Measurements from ENCODE around the gene ARPP21. TPM values are rescaled to one million over a fixed set of nuclear protein-coding genes. Genes with fewer than 3 reads are reported as not detected.

Gene ARPP21
- total RNA-seq, 1 experiment from 2014 or later, result not detected

DNA sequence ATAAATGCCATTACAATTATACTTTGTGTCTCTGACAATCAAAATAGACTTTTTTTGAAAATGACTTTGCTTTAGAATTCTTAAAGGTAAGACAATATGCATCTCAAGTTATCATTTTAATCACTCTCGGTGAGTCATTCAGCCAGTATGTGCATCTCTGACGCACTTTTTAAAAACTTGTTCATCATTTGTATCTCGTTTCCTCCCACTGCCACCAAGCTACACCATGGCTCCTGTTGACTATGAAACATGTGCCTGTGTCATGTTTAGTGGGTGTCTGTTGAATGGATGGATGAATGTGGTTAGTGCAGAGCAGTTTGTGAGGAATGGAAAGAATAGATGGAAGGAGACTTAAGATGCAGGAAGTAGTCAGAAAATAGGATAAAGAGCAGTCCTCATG is 68.6 kb downstream of the ARPP21 start:
- H3K27ac Mint-ChIP-seq, result no peak overlapping the region
- TF ChIP-seq EMX1 (CRISPR knock-in tag; IDR thresholded peaks at IDR 0.05) (no peak), JUN (CRISPR knock-in tag; IDR thresholded peaks at IDR 0.05) (no peak), TP53 (CRISPR knock-in tag; IDR thresholded peaks at IDR 0.05) (no peak), ELF4 (CRISPR knock-in tag; IDR thresholded peaks at IDR 0.05; ENCODE audit: low read depth) (no peak), ZNF416 (CRISPR knock-in tag; IDR thresholded peaks at IDR 0.05) (no peak), ZNF317 (CRISPR knock-in tag; IDR thresholded peaks at IDR 0.05; ENCODE audit: borderline replicate concordance, low read depth) (no peak), ZNF219 (CRISPR knock-in tag; IDR thresholded peaks at IDR 0.05; ENCODE audit: borderline replicate concordance) (no peak), ZNF281 (CRISPR knock-in tag; IDR thresholded peaks at IDR 0.05) (no peak), ZNF396 (CRISPR knock-in tag; IDR thresholded peaks at IDR 0.05; ENCODE audit: borderline replicate concordance) (no peak), RELA (CRISPR knock-in tag; IDR thresholded peaks at IDR 0.05; ENCODE audit: borderline replicate concordance) (no peak), USF1 (CRISPR knock-in tag; IDR thresholded peaks at IDR 0.05) (no peak), PRDM15 (CRISPR knock-in tag; IDR thresholded peaks at IDR 0.05) (no peak)
- TF ChIP-seq, protein P1, sequence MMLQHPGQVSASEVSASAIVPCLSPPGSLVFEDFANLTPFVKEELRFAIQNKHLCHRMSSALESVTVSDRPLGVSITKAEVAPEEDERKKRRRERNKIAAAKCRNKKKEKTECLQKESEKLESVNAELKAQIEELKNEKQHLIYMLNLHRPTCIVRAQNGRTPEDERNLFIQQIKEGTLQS (CRISPR knock-in tag; conservative IDR thresholded peaks at IDR 0.05), result no peak
- no peaks in the 10 kb centered on the region for H3K9me3 Mint-ChIP-seq
- ChIA-PET POLR2A (no interaction called here), CTCF (no interaction called here)
- H3K36me3 Mint-ChIP-seq, result no peaks in the 10 kb centered on the region
- no peak for DNase-seq (ENCODE audit: low spot score)
- 0 out of 2 replicates have a peak, but pooled peaks cover 3% of the 10 kb centered on the region for H3K4me1 Mint-ChIP-seq
- H3K27me3 Mint-ChIP-seq (ENCODE audit: low read depth), result no peaks in the 10 kb centered on the region
- ATAC-seq, result no peak
- H3K4me3 Mint-ChIP-seq, result no peak overlapping the region

DNA sequence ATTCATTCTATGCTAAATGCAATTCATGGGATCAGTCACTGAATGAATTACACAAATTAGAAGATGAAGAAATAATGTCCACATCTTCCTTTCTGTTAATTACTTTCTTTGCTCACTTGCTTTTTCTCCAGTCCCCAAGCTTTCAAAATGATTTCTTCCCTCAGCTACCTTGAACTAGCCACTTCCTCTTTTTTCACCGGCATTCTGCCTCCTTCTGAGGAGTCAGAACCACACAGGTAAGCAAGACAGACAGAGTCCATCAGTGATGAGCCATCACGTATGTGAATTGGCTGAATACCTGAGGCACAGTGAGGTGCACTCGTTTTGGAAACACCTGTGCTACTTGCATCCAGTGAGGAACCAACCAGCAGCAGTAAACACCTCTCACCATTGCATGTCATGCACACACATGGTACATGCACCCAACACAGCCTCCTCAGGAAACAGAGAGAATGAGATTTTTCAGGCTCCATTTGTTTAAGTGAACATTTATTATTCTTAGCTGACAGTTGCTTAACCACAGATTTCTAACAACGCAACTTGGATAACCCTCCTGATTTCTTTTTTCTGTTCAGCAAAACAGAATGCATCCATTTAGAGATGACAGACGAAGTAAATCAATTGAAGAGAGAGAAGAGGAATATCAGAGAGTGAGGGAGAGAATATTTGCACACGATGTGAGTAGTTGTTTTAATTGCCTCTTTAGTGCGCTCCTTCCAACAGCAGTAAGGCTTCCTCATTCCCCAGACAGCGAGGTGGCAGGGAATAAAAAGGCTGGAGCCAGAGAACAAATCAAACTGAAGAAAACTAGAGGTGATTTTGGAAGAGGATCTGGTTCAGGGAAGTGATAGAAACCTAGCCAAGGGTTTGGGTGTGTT is 69.3 kb downstream of the ARPP21 start:
- ChIA-PET POLR2A (no interaction called here), CTCF (no interaction called here)
- H3K27me3 Mint-ChIP-seq (ENCODE audit: low read depth), result no peaks in the 10 kb centered on the region
- ATAC-seq (no peak), DNase-seq (ENCODE audit: low spot score) (no peak)
- H3K4me3 Mint-ChIP-seq, result no peak overlapping the region
- H3K36me3 Mint-ChIP-seq, result no peaks in the 10 kb centered on the region
- H3K4me1 Mint-ChIP-seq, result 0 out of 2 replicates have a peak, but pooled peaks cover 3% of the 10 kb centered on the region
- H3K9me3 Mint-ChIP-seq, result no peaks in the 10 kb centered on the region
- no peak overlapping the region for H3K27ac Mint-ChIP-seq
- TF ChIP-seq, protein P2, sequence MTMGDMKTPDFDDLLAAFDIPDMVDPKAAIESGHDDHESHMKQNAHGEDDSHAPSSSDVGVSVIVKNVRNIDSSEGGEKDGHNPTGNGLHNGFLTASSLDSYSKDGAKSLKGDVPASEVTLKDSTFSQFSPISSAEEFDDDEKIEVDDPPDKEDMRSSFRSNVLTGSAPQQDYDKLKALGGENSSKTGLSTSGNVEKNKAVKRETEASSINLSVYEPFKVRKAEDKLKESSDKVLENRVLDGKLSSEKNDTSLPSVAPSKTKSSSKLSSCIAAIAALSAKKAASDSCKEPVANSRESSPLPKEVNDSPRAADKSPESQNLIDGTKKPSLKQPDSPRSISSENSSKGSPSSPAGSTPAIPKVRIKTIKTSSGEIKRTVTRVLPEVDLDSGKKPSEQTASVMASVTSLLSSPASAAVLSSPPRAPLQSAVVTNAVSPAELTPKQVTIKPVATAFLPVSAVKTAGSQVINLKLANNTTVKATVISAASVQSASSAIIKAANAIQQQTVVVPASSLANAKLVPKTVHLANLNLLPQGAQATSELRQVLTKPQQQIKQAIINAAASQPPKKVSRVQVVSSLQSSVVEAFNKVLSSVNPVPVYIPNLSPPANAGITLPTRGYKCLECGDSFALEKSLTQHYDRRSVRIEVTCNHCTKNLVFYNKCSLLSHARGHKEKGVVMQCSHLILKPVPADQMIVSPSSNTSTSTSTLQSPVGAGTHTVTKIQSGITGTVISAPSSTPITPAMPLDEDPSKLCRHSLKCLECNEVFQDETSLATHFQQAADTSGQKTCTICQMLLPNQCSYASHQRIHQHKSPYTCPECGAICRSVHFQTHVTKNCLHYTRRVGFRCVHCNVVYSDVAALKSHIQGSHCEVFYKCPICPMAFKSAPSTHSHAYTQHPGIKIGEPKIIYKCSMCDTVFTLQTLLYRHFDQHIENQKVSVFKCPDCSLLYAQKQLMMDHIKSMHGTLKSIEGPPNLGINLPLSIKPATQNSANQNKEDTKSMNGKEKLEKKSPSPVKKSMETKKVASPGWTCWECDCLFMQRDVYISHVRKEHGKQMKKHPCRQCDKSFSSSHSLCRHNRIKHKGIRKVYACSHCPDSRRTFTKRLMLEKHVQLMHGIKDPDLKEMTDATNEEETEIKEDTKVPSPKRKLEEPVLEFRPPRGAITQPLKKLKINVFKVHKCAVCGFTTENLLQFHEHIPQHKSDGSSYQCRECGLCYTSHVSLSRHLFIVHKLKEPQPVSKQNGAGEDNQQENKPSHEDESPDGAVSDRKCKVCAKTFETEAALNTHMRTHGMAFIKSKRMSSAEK (CRISPR knock-in tag; IDR thresholded peaks at IDR 0.05; ENCODE audit: borderline replicate concordance), result no peak
- TF ChIP-seq OVOL2 (CRISPR knock-in tag; IDR thresholded peaks at IDR 0.05; ENCODE audit: borderline replicate concordance) (no peak), NR2C2 (CRISPR knock-in tag; IDR thresholded peaks at IDR 0.05) (no peak), AR (CRISPR knock-in tag; IDR thresholded peaks at IDR 0.05) (no peak), SP1 (CRISPR knock-in tag; conservative IDR thresholded peaks at IDR 0.05) (no peak), ZBTB21 (CRISPR knock-in tag; IDR thresholded peaks at IDR 0.05; ENCODE audit: borderline replicate concordance) (no peak)

All from WTC11 (cell line).